Smooth muscle cell (in vitro differentiated cells): ENCODE data around the gene VTI1A. TPM values are rescaled to one million over a fixed set of nuclear protein-coding genes. Genes with fewer than 3 reads are reported as not detected.

Experiments
- DNase-seq: peaks from one replicate; lab custom pipeline; 2025; ENCODE audit not compliant: unreplicated experiment; lab: John Stamatoyannopoulos, UW
- H2AFZ ChIP-seq: fragments of 200-600 bp; sonication (generic); 2 replicates; pipeline ENCODE4 v1.6.0; 2016; ENCODE audit warnings: antibody characterized with exemption, low read depth, mild to moderate bottlenecking
- H3F3A ChIP-seq: fragments of 200-600 bp; sonication (generic); 2 replicates; pipeline ENCODE4 v1.6.0; 2017; ENCODE audit warnings: antibody characterized with exemption, low read depth
- H3K27ac ChIP-seq: fragments of 200-600 bp; sonication (generic); 2 replicates; pipeline ENCODE4 v1.5.1; 2016; ENCODE audit warnings: low read depth, mild to moderate bottlenecking
- H3K27me3 ChIP-seq: fragments of 200-600 bp; sonication (generic); 2 replicates; pipeline ENCODE4 v1.6.1; 2016; ENCODE audit warnings: low read depth, mild to moderate bottlenecking
- H3K36me3 ChIP-seq: fragments of 200-600 bp; sonication (generic); 2 replicates; pipeline ENCODE4 v1.5.1; 2016; ENCODE audit warnings: low read depth
- H3K4me1 ChIP-seq: fragments of 200-600 bp; sonication (generic); 2 replicates; pipeline ENCODE4 v1.5.1; 2016; ENCODE audit warnings: low read depth
- H3K4me2 ChIP-seq: fragments of 200-600 bp; sonication (generic); 2 replicates; pipeline ENCODE4 v1.6.0; 2016; ENCODE audit warnings: mild to moderate bottlenecking
- H3K4me3 ChIP-seq: fragments of 200-600 bp; sonication (generic); 2 replicates; pipeline ENCODE4 v1.5.1; 2016; ENCODE audit warnings: mild to moderate bottlenecking
- H3K79me2 ChIP-seq: fragments of 200-600 bp; sonication (generic); 2 replicates; pipeline ENCODE4 v1.6.0; 2016; ENCODE audit warnings: low read depth, mild to moderate bottlenecking
- H3K9ac ChIP-seq: fragments of 200-600 bp; sonication (generic); 2 replicates; pipeline ENCODE4 v1.6.0; 2016; ENCODE audit warnings: low read depth
- H3K9me3 ChIP-seq: fragments of 200-600 bp; sonication (generic); replicated peaks from 2 replicates; pipeline ENCODE4 v1.5.1; 2016; ENCODE audit warnings: low read depth
- H4K20me1 ChIP-seq: fragments of 200-600 bp; sonication (generic); 2 replicates; pipeline ENCODE4 v1.6.0; 2016; ENCODE audit warnings: low read depth
- WGBS: methylation state at CpG from one replicate; pipeline ENCODE4 v1.1.7; 2016; ENCODE audit warnings: low lambda C conversion rate; 5-methylcytosine and 5-hydroxymethylcytosine counted together
- polyA plus RNA-seq: library from polyadenylated mRNA; unstranded; fragments of >200 nt; fragmentation: Nextera tagmentation; extraction: Ambion mirVana; gene quantifications from 2 replicates; pipeline ENCODE4 v1.2.1, GENCODE V29; 2016
- total RNA-seq: library from RNA; depleted of rRNA; stranded (reverse); fragments of >200 nt; gene quantifications from 2 replicates; pipeline ENCODE4 v1.2.3, GENCODE V29; 2014
- TF ChIP-seq, protein P1 (sequence below): fragments of 200-600 bp; sonication (generic); IDR thresholded peaks from 2 replicates; pipeline ENCODE4 v1.5.1; 2017; ENCODE audit warnings: borderline replicate concordance, mild to moderate bottlenecking, antibody characterized with exemption; ENCODE audit not compliant: insufficient read depth, poor library complexity, severe bottlenecking

Gene VTI1A
- total and polyA plus RNA-seq, 2 experiments from 2014 or later = 14.0 to 21.8 TPM

DNA sequence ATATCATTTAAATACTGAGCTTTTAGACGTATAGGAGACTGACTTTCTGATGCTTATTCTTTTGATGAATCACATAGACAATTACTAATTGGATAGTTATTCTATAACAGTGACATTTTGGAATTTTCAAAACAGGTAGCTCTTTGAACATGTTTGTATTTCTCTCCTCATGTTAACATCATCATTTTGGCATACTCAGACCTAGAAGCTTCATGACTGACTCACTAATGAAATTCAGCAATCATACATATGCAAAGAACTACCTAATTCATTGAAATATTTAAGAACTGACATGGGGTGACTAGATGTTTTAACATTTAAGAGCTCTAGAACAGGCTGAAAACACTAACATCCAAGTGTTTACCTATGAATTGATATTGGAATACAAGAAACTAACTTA is 192.3 kb downstream of the VTI1A start:
- Histone ChIP-seq H3K79me2 (no peaks in the 10 kb centered on the region), H3K4me3 (no peak overlapping the region), H3K9ac (no peak overlapping the region), H3K4me2 (no peak overlapping the region), H3F3A (no peaks in the 10 kb centered on the region), H3K27ac (no peak overlapping the region), H3K4me1 (peaks cover 3% of the 10 kb centered on the region), H4K20me1 (no peaks in the 10 kb centered on the region), H3K27me3 (no peaks in the 10 kb centered on the region), H3K9me3 (no peaks in the 10 kb centered on the region), H2AFZ (no peak overlapping the region), H3K36me3 (no peaks in the 10 kb centered on the region)
- WGBS = 85% methylated on average over 1 of the region's 1 CpG
- TF ChIP-seq, protein P1, sequence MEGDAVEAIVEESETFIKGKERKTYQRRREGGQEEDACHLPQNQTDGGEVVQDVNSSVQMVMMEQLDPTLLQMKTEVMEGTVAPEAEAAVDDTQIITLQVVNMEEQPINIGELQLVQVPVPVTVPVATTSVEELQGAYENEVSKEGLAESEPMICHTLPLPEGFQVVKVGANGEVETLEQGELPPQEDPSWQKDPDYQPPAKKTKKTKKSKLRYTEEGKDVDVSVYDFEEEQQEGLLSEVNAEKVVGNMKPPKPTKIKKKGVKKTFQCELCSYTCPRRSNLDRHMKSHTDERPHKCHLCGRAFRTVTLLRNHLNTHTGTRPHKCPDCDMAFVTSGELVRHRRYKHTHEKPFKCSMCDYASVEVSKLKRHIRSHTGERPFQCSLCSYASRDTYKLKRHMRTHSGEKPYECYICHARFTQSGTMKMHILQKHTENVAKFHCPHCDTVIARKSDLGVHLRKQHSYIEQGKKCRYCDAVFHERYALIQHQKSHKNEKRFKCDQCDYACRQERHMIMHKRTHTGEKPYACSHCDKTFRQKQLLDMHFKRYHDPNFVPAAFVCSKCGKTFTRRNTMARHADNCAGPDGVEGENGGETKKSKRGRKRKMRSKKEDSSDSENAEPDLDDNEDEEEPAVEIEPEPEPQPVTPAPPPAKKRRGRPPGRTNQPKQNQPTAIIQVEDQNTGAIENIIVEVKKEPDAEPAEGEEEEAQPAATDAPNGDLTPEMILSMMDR = no peak
- no peak for DNase-seq

DNA sequence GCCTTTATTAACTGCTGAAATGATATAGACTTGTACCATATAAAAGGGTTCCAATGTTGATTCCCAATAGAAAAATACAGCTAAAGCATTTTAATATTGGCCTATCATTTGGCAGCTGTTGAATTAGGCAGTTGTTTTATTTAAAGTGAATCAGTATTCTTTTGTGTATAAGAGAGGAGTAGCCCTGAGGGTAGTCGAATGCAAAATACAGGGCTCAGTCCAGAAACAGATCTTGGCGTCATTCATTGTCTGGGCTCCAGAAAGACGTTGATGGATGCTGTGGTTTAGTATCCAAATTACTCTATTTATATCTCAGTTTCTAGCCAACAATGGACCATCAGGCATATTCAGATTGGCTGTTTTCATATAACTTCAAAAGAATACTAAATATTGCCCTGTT is 193.6 kb downstream of the VTI1A start:
- TF ChIP-seq, protein P1 = no peak
- H3K9ac ChIP-seq = no peak overlapping the region
- H3K9me3 ChIP-seq = no peaks in the 10 kb centered on the region
- no peaks in the 10 kb centered on the region for H3K79me2 ChIP-seq
- no peaks in the 10 kb centered on the region for H3K27me3 ChIP-seq
- no peak overlapping the region for H2AFZ ChIP-seq
- no peaks in the 10 kb centered on the region for H3K4me1 ChIP-seq
- no peak overlapping the region for H3K4me3 ChIP-seq
- no peaks in the 10 kb centered on the region for H3K36me3 ChIP-seq
- H4K20me1 ChIP-seq = no peaks in the 10 kb centered on the region
- H3F3A ChIP-seq = no peaks in the 10 kb centered on the region
- no peak overlapping the region for H3K4me2 ChIP-seq
- DNase-seq = no peak
- 90% methylated on average over 3 of the region's 3 CpGs for WGBS
- H3K27ac ChIP-seq = no peak overlapping the region

DNA sequence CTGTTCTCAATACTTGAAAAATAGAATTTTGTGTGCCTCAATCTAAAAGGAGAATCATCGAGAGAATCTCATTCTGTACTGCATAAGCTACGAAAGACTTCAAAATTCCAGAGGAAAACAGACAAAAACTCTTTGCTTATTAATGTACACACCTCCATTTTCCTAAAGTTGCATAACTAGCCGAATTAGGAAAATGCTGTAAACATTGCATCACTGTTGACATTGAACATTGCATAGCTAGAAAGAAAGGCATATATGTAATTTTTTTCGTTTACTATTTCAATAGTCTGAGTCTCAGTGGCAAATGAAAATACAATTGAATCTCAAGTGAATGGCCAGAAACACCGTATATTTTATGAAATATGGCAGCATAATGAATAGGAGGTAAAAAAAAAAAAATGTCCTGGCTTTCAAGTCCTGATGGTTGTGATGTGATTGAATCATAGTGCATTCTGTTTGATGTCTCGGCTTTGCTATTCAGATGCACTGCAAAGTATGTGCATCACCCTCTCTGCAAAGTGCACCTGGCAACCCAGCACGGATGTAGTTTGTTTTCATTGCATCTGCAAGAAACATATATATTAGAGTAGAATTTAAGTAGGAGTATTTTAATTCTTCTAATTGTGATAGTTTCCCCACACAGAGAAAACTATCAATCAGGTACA is 196.7 kb downstream of the VTI1A start:
- H3K4me1 ChIP-seq = no peaks in the 10 kb centered on the region
- no peak overlapping the region for H3K27ac ChIP-seq
- H3K4me2 ChIP-seq = no peak overlapping the region
- H3K27me3 ChIP-seq = no peaks in the 10 kb centered on the region
- H3F3A ChIP-seq = no peaks in the 10 kb centered on the region
- no peak overlapping the region for H2AFZ ChIP-seq
- WGBS = 90% methylated on average over 7 of the region's 7 CpGs
- no peak for DNase-seq
- no peak overlapping the region for H3K9ac ChIP-seq
- H3K79me2 ChIP-seq = no peaks in the 10 kb centered on the region
- no peaks in the 10 kb centered on the region for H3K9me3 ChIP-seq
- no peaks in the 10 kb centered on the region for H4K20me1 ChIP-seq
- TF ChIP-seq, protein P1 = no peak
- H3K36me3 ChIP-seq = no peaks in the 10 kb centered on the region
- no peak overlapping the region for H3K4me3 ChIP-seq

DNA sequence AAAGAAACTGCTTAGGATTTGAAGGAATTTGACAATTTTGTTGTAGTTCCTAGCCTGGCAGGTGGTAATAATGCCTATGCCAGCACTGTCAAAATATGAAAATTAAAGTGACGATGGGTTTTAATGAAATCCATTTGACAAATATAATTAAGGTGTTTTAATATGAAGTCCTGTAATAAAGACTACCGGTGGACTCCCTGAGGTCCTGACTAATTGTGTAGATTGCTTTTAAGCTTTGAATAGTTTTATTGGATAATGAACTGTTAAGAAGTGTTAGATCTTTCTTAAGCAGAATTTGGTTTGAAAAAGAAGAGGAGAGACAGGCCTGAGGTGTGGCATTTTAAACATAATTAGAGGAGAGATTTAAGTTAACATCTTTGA is 197.2 kb downstream of the VTI1A start:
- Histone ChIP-seq H3K27ac (no peak overlapping the region), H3K4me1 (no peaks in the 10 kb centered on the region), H4K20me1 (no peaks in the 10 kb centered on the region), H3K36me3 (no peaks in the 10 kb centered on the region), H3F3A (no peaks in the 10 kb centered on the region), H3K9ac (no peak overlapping the region), H3K79me2 (no peaks in the 10 kb centered on the region), H3K27me3 (no peaks in the 10 kb centered on the region), H3K4me3 (no peak overlapping the region), H3K9me3 (no peaks in the 10 kb centered on the region), H2AFZ (no peak overlapping the region), H3K4me2 (no peak overlapping the region)
- DNase-seq = no peak
- TF ChIP-seq, protein P1 = no peak
- WGBS = 90% methylated on average over 2 of the region's 2 CpGs
